Stimulated activated CD8-positive, alpha-beta memory T cell treated with anti-CD3 and anti-CD28 coated beads, Interleukin-4, amount 100 ng/mL, for 4 hours (primary cell): ENCODE data around the gene CHD6.

Source experiments
- DNase-seq, 2 donors: peaks; one replicate each; pipeline ENCODE4 v3.0.0-alpha.2; 2020; ENCODE audit warnings: low read depth in 2 of 2, low spot score in 1 of 2

The CHD6 gene

GRCh38 chr20:41394931-41395666, 223.1 kb downstream of the CHD6 start:
- DNase-seq = no peak

GRCh38 chr20:41394081-41394480, 224.1 kb downstream of the CHD6 start:
- DNase-seq = no peak

GRCh38 chr20:41393705-41394066, 224.5 kb downstream of the CHD6 start:
- DNase-seq = no peak

GRCh38 chr20:41392871-41393704, 225.1 kb downstream of the CHD6 start:
- no peak for DNase-seq

- no peak for DNase-seq
These were observed 225.9 kb downstream of the CHD6 start for GRCh38 chr20:41392295-41392694.

- no peak for DNase-seq
These were observed 226.6 kb downstream of the CHD6 start for GRCh38 chr20:41391587-41392001.

- DNase-seq = no peak
These were observed 227.3 kb downstream of the CHD6 start for GRCh38 chr20:41390889-41391288.

GRCh38 chr20:41387444-41387851, 230.7 kb downstream of the CHD6 start:
- no peak for DNase-seq

GRCh38 chr20:41386502-41387427, 231.4 kb downstream of the CHD6 start:
- no peak for DNase-seq

- DNase-seq = no peak
These were observed 235.3 kb downstream of the CHD6 start for GRCh38 chr20:41382791-41383305.

GRCh38 chr20:41380551-41381193, 237.5 kb downstream of the CHD6 start:
- no peak for DNase-seq

GRCh38 chr20:41379551-41379950, 238.6 kb downstream of the CHD6 start:
- no peak for DNase-seq

GRCh38 chr20:41377275-41377674, 240.9 kb downstream of the CHD6 start:
- no peak for DNase-seq

GRCh38 chr20:41376349-41376748, 241.8 kb downstream of the CHD6 start:
- DNase-seq = no peak

- DNase-seq = no peak
These were observed 242.3 kb downstream of the CHD6 start for GRCh38 chr20:41375846-41376245.

GRCh38 chr20:41373931-41374920, 244.0 kb downstream of the CHD6 start:
- DNase-seq = no peak

GRCh38 chr20:41373251-41373783, 244.9 kb downstream of the CHD6 start:
- no peak for DNase-seq

- no peak for DNase-seq
These were observed 246.8 kb downstream of the CHD6 start for GRCh38 chr20:41371371-41371770.

GRCh38 chr20:41370176-41370575, 248.0 kb downstream of the CHD6 start:
- no peak for DNase-seq
